ENCODE results near the gene PSMD8. TPM values are rescaled to one million over a fixed set of nuclear protein-coding genes. Genes with fewer than 3 reads are reported as not detected.

Gene PSMD8
- 491 and 548 TPM in 2 replicates for total RNA-seq

GRCh38 chr19:38374332-38375097 is at the start of gene PSMD8:
Gene PSMD8, plus strand, starts transcription at chr19:38374571. Its CDS starts 31 bp downstream, at chr19:38374602.

DNA sequence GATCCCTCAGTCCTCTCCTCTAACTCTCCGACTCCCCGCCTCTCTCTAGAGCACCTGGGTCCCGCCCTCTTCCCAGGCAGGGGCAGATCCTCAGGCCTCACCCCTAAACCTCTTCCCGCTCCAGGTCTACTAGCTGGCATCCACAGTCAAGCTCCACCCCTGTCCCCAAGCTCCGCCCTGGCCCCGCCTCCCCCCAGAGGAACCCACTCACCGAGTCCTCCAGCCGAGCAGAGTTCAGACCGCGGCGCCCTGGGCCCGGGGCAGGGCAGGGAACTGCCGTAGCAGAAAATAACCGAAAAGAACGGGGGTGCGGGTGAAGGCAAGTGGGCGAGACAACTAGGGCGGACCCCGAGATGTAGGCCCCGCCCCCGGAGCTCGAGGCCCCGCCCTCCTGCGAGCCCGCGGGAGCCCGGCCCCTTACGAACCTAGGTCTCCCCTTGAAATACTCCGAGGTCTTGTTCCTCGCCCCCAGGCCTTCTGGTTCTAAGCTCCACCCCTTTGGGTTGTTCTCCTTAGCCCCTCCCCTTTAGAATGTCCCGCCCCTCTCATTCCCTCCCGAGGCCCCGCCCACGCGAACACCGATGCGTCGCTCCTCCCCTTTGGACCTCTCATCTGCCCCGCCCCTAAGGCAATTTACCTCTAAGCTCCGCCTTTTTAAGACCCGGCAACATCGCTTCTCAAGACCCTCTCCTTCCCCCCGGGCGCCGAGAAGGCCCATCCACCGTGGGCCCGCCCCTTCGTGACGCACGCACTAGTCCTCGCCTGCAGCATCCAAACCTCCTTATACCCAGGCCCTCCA is 13.4 kb downstream of the PSMD8 start, which contains the start of gene GGN:
TSS of gene GGN (minus strand) at position 485 of the 799 bp plus-strand sequence. CDS start 773 bp downstream, outside the sequence.

GRCh38 chr19:38388349-38389100 is 14.2 kb downstream of the PSMD8 start, which contains the start of gene SPRED3:
Gene SPRED3, plus strand, starts transcription at chr19:38388697. Its CDS starts 1,606 bp downstream, at chr19:38390303.

GRCh38 chr19:38402967-38403674 is 28.8 kb downstream of the PSMD8 start, which contains the start of gene FAM98C:
Gene FAM98C, plus strand, starts transcription at chr19:38403093. Its CDS starts 61 bp downstream, at chr19:38403154.

DNA sequence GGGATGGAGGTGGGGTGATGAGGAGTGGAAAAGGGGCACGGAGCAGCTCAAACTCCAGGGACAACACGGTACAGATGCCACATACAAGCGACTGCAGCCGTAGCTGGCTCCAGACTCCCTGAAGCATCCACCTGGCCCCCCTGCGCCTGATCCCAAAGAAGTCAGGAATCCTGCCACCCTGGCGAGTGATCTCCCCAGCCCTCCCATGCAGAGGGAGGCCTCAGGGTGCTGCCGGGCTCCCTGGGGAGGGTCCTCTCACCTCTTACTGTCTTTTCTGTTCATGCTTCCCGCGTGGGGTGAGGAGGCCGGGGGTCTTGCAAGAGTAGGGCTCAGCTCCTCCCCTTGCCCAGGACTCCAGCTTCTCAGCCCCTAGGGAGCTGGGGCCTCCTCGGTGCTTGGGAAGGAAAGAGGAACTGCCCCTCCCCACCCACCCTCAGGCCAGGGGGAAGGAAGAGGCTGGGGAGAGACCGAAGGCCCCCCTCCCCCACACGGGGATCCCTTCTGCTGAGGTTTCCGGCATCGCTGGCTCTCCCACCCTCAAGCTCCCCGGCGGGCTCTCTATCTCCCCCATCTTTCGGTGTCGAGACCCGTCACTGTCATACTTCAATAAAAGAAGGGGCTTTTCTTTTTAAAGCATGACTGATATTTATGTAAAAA is 51.6 kb downstream of the PSMD8 start, which contains the start of gene RASGRP4:
TSS of gene RASGRP4 (minus strand) at position 410 of the 657 bp plus-strand sequence. CDS start at position 282, 128 bp downstream.

GRCh38 chr19:38433268-38433733 is 58.9 kb downstream of the PSMD8 start, which contains the start of gene RYR1:
Gene RYR1, plus strand, starts transcription at chr19:38433691. Its CDS starts 139 bp downstream, at chr19:38433830.

Other genes with a start within 250 kb of the PSMD8 start
- gene DPF1, start 150.3 kb upstream of the PSMD8 start, total RNA-seq = 2.1 and 3.5 TPM in 2 replicates
- gene PPP1R14A, start 118.2 kb upstream of the PSMD8 start, total RNA-seq = 1.6 TPM in 1 of 2 replicates, not detected in the other
- 3.7 and 7.5 TPM in 2 replicates for gene SPINT2, start 110.0 kb upstream of the PSMD8 start, total RNA-seq
- gene C19orf33, start 70.3 kb upstream of the PSMD8 start, total RNA-seq = not detected in 2 replicates
- 130 and 131 TPM in 2 replicates for gene YIF1B, start 58.6 kb upstream of the PSMD8 start, total RNA-seq
- gene KCNK6, start 54.7 kb upstream of the PSMD8 start, total RNA-seq = 3.2 and 3.7 TPM in 2 replicates
- gene CATSPERG, start 38.7 kb upstream of the PSMD8 start, total RNA-seq = not detected in 2 replicates
- 0.18 and 1.2 TPM in 2 replicates for gene GGN, start 13.5 kb downstream of the PSMD8 start, total RNA-seq
- 1.7 and 2.5 TPM in 2 replicates for gene SPRED3, start 14.1 kb downstream of the PSMD8 start, total RNA-seq
- gene FAM98C, start 28.5 kb downstream of the PSMD8 start, total RNA-seq = 14.9 and 17.3 TPM in 2 replicates
- gene RASGRP4, start 51.6 kb downstream of the PSMD8 start, total RNA-seq = not detected in 2 replicates
- gene RYR1, start 59.1 kb downstream of the PSMD8 start, total RNA-seq = under 0.01 TPM in 1 of 2 replicates, not detected in the other
- gene MAP4K1, start 243.4 kb downstream of the PSMD8 start, total RNA-seq = 1.2 TPM in 1 of 2 replicates, not detected in the other
- 515 and 517 TPM in 2 replicates for gene EIF3K, start 244.6 kb downstream of the PSMD8 start, total RNA-seq

All from myometrial cell (primary cell).